ACC112 (cell line): ENCODE results near the gene NHSL1.

Experiments
- H2AFZ ChIP-seq: fragments of 200-600 bp; sonication (generic); one replicate; pipeline ENCODE4 v1.6.0; 2017; ENCODE audit warnings: antibody characterized with exemption, low read length; ENCODE audit not compliant: unreplicated experiment
- H3K27ac ChIP-seq: fragments of 200-600 bp; sonication (generic); 2 replicates; pipeline ENCODE4 v1.5.1; 2014; ENCODE audit warnings: low read depth, mild to moderate bottlenecking, antibody characterized with exemption, low read length, moderate library complexity
- H3K27me3 ChIP-seq: fragments of 200-600 bp; sonication (generic); 2 replicates; pipeline ENCODE4 v1.6.1; 2014; ENCODE audit warnings: mild to moderate bottlenecking, antibody characterized with exemption, low read length, moderate library complexity, mixed read lengths; ENCODE audit not compliant: insufficient read depth
- H3K36me3 ChIP-seq: fragments of 200-600 bp; sonication (generic); 2 replicates; pipeline ENCODE4 v1.6.1; 2016; ENCODE audit warnings: mild to moderate bottlenecking, antibody characterized with exemption, low read length, moderate library complexity, mixed read lengths; ENCODE audit not compliant: insufficient read depth
- H3K4me1 ChIP-seq: fragments of 200-600 bp; sonication (generic); one replicate; pipeline ENCODE4 v1.6.1; 2016; ENCODE audit warnings: low read length, mixed read lengths; ENCODE audit not compliant: insufficient read depth, unreplicated experiment, control insufficient read depth
- H3K4me3 ChIP-seq: fragments of 200-600 bp; sonication (generic); 2 replicates; pipeline ENCODE4 v1.5.1; 2014; ENCODE audit warnings: mild to moderate bottlenecking, low read depth, low read length
- H3K79me2 ChIP-seq: fragments of 200-600 bp; sonication (generic); one replicate; pipeline ENCODE4 v1.6.0; 2016; ENCODE audit warnings: low read length; ENCODE audit not compliant: control insufficient read depth, unreplicated experiment, insufficient read depth

The NHSL1 gene

GRCh38 chr6:138535728-138536455, 36.6 kb upstream of the NHSL1 start:
- H3K27ac ChIP-seq = no peak overlapping the region
- no peak overlapping the region for H2AFZ ChIP-seq
- no peak overlapping the region for H3K4me3 ChIP-seq
- H3K4me1 ChIP-seq = peaks cover 42% of the 10 kb centered on the region
- no peaks in the 10 kb centered on the region for H3K36me3 ChIP-seq
- peaks cover 59% of the 10 kb centered on the region for H3K79me2 ChIP-seq
- H3K27me3 ChIP-seq = no peaks in the 10 kb centered on the region

GRCh38 chr6:138533667-138534066, 34.4 kb upstream of the NHSL1 start:
- Histone ChIP-seq H3K4me3 (no peak overlapping the region), H3K4me1 (peaks cover 20% of the 10 kb centered on the region), H3K36me3 (no peaks in the 10 kb centered on the region), H3K27ac (no peak overlapping the region), H3K79me2 (peaks cover 51% of the 10 kb centered on the region), H2AFZ (no peak overlapping the region), H3K27me3 (no peaks in the 10 kb centered on the region)

- Histone ChIP-seq H3K27me3 (no peaks in the 10 kb centered on the region), H3K36me3 (no peaks in the 10 kb centered on the region), H3K4me1 (peaks cover 10% of the 10 kb centered on the region), H3K27ac (no peak overlapping the region), H3K79me2 (peaks cover 39% of the 10 kb centered on the region), H3K4me3 (no peak overlapping the region), H2AFZ (no peak overlapping the region)
These were observed 32.1 kb upstream of the NHSL1 start for GRCh38 chr6:138531387-138531786.

- H3K27ac ChIP-seq = no peak overlapping the region
- no peak overlapping the region for H3K4me3 ChIP-seq
These were observed 30.2 kb upstream of the NHSL1 start for GRCh38 chr6:138529478-138529877.

GRCh38 chr6:138528956-138529355, 29.7 kb upstream of the NHSL1 start:
- H3K27me3 ChIP-seq = no peaks in the 10 kb centered on the region
- no peaks in the 10 kb centered on the region for H3K36me3 ChIP-seq
- peaks cover 10% of the 10 kb centered on the region for H3K4me1 ChIP-seq
- no peak overlapping the region for H2AFZ ChIP-seq
- H3K27ac ChIP-seq = no peak overlapping the region
- H3K4me3 ChIP-seq = no peak overlapping the region
- H3K79me2 ChIP-seq = peaks cover 22% of the 10 kb centered on the region

More at GRCh38 chr6:138529478-138529877, 30.2 kb upstream of the NHSL1 start:
- Histone ChIP-seq H3K4me1 (peaks cover 10% of the 10 kb centered on the region), H3K27me3 (no peaks in the 10 kb centered on the region), H3K79me2 (peaks cover 25% of the 10 kb centered on the region), H3K36me3 (no peaks in the 10 kb centered on the region), H2AFZ (no peak overlapping the region)

- Histone ChIP-seq H3K27ac (no peak overlapping the region), H2AFZ (no peak overlapping the region), H3K36me3 (no peaks in the 10 kb centered on the region), H3K4me1 (peaks cover 10% of the 10 kb centered on the region), H3K79me2 (peaks cover 22% of the 10 kb centered on the region), H3K27me3 (no peaks in the 10 kb centered on the region), H3K4me3 (no peak overlapping the region)
These were observed 28.8 kb upstream of the NHSL1 start for GRCh38 chr6:138528137-138528536.

GRCh38 chr6:138527411-138528088, 28.3 kb upstream of the NHSL1 start:
- Histone ChIP-seq H3K4me1 (peaks cover 10% of the 10 kb centered on the region), H3K27me3 (no peaks in the 10 kb centered on the region), H3K36me3 (no peaks in the 10 kb centered on the region), H3K4me3 (no peak overlapping the region), H3K27ac (no peak overlapping the region), H2AFZ (no peak overlapping the region), H3K79me2 (peaks cover 22% of the 10 kb centered on the region)

GRCh38 chr6:138526822-138527235, 27.5 kb upstream of the NHSL1 start:
- H3K27me3 ChIP-seq = no peaks in the 10 kb centered on the region
- H3K27ac ChIP-seq = no peak overlapping the region
- H3K36me3 ChIP-seq = no peaks in the 10 kb centered on the region
- H3K4me3 ChIP-seq = peak overlapping the region; percentile 58
- peaks cover 20% of the 10 kb centered on the region for H3K79me2 ChIP-seq
- H3K4me1 ChIP-seq = peaks cover 10% of the 10 kb centered on the region
- H2AFZ ChIP-seq = peak overlapping the region; percentile 56

- peaks cover 27% of the 10 kb centered on the region for H3K79me2 ChIP-seq
- H3K27ac ChIP-seq = no peak overlapping the region
- H3K27me3 ChIP-seq = no peaks in the 10 kb centered on the region
- no peak overlapping the region for H3K4me3 ChIP-seq
- H3K4me1 ChIP-seq = peaks cover 10% of the 10 kb centered on the region
- H3K36me3 ChIP-seq = no peaks in the 10 kb centered on the region
- H2AFZ ChIP-seq = no peak overlapping the region
These were observed 26.1 kb upstream of the NHSL1 start for GRCh38 chr6:138525355-138525754.

GRCh38 chr6:138524526-138524925, 25.2 kb upstream of the NHSL1 start:
- no peak overlapping the region for H3K4me3 ChIP-seq
- H3K27me3 ChIP-seq = no peaks in the 10 kb centered on the region
- no peaks in the 10 kb centered on the region for H3K36me3 ChIP-seq
- H2AFZ ChIP-seq = no peak overlapping the region
- no peak overlapping the region for H3K27ac ChIP-seq
- H3K4me1 ChIP-seq = peaks cover 10% of the 10 kb centered on the region
- peaks cover 22% of the 10 kb centered on the region for H3K79me2 ChIP-seq
